SH-SY5Y (cell line): ENCODE results near the gene PAFAH1B1.

ENCODE experiments used
- GATA2 ChIP-seq: IDR thresholded peaks from 2 replicates; pipeline ENCODE4 v1.6.1; 2011; ENCODE audit warnings: mild to moderate bottlenecking, low read depth, low read length
- GATA3 ChIP-seq: IDR thresholded peaks from 2 replicates; pipeline ENCODE4 v1.6.1; 2011; ENCODE audit warnings: low read depth, mild to moderate bottlenecking, low read length, moderate library complexity

GRCh38 chr17:2563061-2563460, 30.4 kb upstream of the PAFAH1B1 start:
- TF ChIP-seq GATA2 (no peak), GATA3 (no peak)
